ENCODE data around the gene MCUB.

GRCh38 chr4:109548655-109549054, 11.4 kb upstream of the MCUB start:
- TF ChIP-seq REST (IDR thresholded peaks at IDR 0.05; ENCODE audit: borderline replicate concordance) (no peak), EZH2 (IDR thresholded peaks at IDR 0.05; ENCODE audit: borderline replicate concordance, insufficient read depth, low read length, poor library complexity, severe bottlenecking) (no peak), CTCF (IDR thresholded peaks at IDR 0.05; ENCODE audit: poor library complexity, severe bottlenecking) (no peak), TAF1 (IDR thresholded peaks at IDR 0.05; ENCODE audit: low read depth) (no peak), SMC3 (conservative IDR thresholded peaks at IDR 0.05; ENCODE audit: poor library complexity) (no peak), EP300 (conservative IDR thresholded peaks at IDR 0.05; ENCODE audit: poor library complexity, severe bottlenecking) (no peak), RAD21 (conservative IDR thresholded peaks at IDR 0.05) (no peak), POLR2AphosphoS5 (IDR thresholded peaks at IDR 0.05) (no peak)

All from neural cell (in vitro differentiated cells).